Activated CD4-positive, alpha-beta T cell treated with anti-CD3 and anti-CD28 coated beads, Interleukin-2, amount 50 U/mL, for 16 hours (primary cell): Measurements from ENCODE around the gene CLPX.
"Not testable (repeated sequence)": the region's sequence is repeated elsewhere in the genome, so short reads cannot be mapped to it uniquely, and the experiment has no call there.

Source experiments
- DNase-seq: peaks from one replicate; pipeline ENCODE4 v3.0.0-alpha.2; 2020

The CLPX gene

GRCh38 chr15:65184868-65185717 lies at the start of gene CLPX:
CLPX (minus strand) TSS chr15:65185342; CDS start chr15:65185153, 189 bp downstream.
- DNase-seq, result peak; percentile 95

DNA sequence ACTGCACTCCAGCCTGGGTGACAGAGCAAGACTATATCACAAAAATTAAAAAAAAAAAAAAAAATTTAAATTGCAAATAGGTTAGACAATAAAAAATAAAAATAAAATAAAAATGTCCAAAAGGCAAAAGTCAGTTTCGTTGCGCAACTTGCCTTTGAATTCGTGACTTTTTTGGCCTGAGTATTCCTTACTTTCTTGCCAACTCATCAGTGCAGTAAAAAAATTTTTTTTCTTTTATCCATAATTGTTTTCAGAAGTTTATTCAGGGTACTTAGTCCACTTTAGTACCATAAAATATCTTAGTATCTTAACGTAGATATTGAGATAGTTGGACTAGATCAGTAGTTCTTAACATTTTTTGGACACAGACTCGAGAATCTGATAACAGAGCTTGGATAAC lies 48.6 kb upstream of the CLPX start:
- DNase-seq, result no peak

- no peak for DNase-seq
Measured at GRCh38 chr15:65232520-65232919, 47.4 kb upstream of the CLPX start.

DNA sequence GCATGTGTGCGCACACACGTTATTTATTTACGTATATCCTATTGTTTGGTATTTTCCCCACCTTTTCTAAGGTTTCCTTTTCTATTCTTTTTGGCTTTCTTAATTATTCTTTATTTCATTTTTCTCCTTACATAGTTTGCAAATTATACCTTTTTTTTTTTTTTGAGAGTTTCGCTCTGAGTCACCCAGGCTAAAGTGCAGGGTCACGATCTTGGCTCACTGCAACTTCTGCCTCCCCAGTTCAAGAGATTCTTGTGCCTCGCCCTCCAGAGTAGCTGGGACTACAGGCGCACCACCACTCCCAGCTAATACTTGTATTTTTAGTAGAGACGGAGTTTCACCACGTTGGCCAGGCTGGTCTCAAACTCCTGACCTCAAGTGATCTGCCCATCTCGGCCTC lies 46.2 kb upstream of the CLPX start:
- DNase-seq, result no peak

DNA sequence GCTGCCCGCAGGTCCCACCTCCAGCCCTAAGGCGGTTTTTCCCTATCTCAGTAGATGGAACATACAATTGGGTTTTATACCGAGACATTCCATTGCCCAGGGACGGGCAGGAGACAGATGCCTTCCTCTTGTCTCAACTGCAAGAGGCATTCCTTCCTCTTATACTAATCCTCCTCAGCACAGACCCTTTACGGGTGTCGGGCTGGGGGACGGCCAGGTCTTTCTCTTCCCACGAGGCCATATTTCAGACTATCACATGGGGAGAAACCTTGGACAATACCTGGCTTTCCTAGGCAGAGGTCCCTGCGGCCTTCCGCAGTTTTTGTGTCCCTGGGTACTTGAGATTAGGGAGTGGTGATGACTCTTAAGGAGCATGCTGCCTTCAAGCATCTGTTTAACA lies 41.8 kb upstream of the CLPX start:
- not testable (repeated sequence) for DNase-seq

DNA sequence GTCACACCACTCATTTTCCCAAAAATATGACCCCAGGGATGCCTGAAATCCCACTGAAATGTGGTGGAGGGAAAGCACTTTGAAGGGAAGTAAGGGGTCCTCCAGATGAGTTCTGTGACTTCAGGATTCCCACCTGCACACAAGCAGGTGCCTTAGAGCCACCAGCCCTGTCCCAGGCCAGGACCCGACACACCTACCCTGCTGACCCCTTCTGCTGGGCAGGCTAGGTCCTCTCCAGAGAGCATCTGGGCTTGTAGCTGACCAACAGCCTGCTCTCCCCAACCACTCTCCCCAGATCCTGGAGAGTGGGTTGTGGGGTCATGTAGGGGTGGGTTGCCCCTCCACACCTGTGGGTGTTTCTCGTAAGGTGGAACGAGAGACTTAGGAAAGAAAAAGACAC lies 41.1 kb upstream of the CLPX start:
- DNase-seq, result no peak

- DNase-seq, result no peak
Measured at GRCh38 chr15:65223996-65224395, 38.9 kb upstream of the CLPX start.

DNA sequence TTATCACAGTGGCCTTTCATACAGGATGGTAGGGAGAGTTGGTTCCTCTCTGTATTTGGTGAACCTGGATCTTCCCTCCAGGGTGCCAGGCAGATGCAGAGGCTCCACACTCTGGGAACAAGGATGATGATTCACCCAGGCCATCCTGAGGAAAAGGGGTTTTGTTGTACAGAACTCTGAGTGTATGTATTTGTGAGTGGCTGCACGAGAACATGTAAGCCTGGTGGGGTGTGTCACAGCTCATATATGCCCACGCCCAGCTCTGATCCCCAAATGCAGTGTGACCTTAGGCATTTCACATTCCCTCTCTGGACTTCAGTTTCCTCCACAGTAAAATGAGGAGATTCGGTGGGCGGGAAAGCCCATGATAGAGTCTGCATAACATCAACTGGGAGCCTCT lies 37.7 kb upstream of the CLPX start:
- DNase-seq, result no peak

GRCh38 chr15:65221697-65222096 lies 36.6 kb upstream of the CLPX start:
- DNase-seq, result no peak

DNA sequence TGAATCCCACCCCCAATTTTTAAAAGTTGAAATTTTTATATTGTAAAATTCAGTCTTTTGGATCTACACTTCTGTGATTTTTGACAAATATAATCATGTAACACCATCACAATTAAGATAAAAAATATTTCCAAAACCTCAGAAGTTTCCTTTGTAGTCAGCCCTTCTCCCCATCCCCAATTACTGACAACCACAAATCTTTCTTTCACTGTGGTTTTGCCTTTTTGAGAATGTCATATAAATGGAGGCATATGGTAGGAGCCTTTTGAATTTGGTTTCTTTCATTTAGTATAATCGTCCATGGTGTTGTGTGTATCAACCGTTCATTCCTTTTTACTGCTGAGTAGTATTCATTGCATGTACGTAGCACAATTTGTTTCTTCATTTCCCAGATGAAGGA lies 34.0 kb upstream of the CLPX start:
- peak; percentile 35 for DNase-seq

DNA sequence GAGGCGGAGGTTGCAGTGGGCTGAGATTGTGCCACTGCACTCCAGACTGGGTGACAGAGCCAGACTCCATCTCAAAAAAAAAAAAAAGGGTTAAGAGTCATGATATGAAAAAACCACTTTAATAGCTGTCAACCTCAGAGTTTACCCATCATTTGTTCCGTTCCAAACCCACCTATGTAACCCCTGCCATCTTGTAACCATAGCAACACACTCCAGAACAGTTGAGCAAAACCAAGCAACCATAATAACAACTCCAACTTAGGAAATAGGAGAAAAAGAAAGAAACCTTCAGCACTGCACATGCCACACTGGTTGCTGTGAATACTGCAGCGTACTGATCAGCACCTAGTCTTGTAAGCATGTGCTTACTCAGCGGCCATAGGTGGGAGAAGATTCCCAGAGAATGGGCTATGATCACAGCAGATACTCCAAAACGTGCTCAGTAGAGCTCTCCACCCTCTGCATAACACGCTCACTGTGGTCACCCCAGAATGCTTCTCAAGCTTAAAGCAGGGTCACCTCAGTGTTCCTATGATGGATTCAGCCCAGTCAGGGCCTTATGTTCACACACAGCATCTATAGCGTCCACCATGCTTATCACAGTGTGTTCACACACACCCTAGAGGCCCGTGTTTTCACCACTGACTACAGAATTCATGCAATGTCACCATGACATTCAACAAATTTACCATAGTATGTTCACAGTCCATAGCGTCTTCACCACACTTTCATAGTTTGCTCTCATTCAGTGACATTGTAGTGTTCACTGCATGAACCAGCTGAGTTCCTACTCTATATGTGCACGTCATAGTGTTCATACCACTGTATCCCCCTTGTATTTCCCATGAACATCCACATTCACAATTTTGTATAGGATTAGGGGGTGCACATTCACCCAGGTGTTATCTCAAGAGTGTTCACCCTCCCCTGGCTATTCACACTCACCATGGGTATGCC lies 32.7 kb upstream of the CLPX start:
- DNase-seq, result peak; percentile 18

DNA sequence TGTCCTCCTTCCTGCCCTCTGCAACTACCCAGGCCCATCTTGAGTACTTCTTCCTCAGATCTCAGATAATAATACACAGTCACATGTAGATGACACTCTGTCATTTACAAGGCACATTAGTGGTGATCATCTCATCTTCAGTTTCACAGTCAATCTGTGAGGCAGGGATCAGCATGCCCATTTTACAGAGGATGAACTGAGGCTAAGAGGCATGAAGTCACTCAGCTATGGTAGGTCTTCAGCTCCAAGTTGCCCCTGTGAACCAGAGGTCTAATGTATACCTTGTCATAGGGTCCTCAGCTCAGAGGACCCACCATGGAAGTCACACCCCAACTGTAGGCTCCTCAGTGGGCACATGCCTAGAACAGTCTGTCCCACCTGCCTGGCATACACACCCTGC lies 30.4 kb upstream of the CLPX start:
- DNase-seq, result no peak

DNA sequence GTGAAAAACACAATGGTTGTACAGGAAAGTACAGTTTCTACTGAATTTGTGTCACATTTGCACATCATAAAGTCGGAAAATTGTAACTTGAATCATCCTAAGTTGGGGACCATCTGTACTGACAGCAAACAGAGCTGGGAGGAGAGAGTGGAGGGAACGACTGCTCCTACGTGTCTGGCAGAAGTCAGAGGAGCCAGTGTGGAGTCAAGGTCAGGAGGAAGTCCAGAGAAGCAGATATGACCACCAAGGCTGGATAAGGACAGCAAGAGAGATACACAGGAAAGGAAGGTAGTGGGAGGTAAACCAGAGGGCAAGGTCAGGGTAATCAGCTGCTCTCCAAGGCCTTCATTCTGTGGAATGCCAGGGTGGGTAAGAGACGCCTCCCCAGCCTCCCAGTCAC lies 28.9 kb upstream of the CLPX start:
- no peak for DNase-seq

- no peak for DNase-seq
Measured at GRCh38 chr15:65213241-65213640, 28.1 kb upstream of the CLPX start.

GRCh38 chr15:65212097-65212496 lies 27.0 kb upstream of the CLPX start:
- peak; percentile 46 for DNase-seq

DNA sequence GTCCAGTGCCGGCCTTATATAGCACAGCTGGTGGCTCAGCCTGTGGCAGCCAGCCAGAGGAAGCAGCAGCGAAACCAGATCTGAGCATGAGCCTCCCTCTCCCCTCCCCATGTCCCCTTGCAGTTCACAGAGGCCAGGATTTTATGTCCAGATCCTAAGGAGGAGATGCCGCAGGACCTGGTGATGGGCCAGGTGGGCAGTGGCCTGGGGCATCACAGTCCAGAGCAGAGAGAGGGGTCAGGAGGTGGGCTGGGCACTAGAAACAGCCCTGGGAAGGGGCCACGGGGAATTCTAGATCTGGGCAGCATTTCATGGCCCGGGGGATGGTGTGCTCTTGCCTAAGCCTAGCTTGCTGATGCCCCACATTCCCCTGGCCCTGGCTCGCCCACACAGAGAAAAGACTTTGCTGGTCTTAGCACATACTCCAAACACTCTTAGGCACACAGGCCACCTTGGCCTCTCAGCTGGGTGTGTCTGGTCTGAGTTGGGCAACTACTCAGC lies 26.4 kb upstream of the CLPX start:
- no peak for DNase-seq

- DNase-seq, result no peak
Measured at GRCh38 chr15:65210770-65211481, 25.8 kb upstream of the CLPX start, which contains the start of gene CILP. CILP (minus strand) TSS chr15:65211473; CDS start chr15:65209755, 1,718 bp downstream.

DNA sequence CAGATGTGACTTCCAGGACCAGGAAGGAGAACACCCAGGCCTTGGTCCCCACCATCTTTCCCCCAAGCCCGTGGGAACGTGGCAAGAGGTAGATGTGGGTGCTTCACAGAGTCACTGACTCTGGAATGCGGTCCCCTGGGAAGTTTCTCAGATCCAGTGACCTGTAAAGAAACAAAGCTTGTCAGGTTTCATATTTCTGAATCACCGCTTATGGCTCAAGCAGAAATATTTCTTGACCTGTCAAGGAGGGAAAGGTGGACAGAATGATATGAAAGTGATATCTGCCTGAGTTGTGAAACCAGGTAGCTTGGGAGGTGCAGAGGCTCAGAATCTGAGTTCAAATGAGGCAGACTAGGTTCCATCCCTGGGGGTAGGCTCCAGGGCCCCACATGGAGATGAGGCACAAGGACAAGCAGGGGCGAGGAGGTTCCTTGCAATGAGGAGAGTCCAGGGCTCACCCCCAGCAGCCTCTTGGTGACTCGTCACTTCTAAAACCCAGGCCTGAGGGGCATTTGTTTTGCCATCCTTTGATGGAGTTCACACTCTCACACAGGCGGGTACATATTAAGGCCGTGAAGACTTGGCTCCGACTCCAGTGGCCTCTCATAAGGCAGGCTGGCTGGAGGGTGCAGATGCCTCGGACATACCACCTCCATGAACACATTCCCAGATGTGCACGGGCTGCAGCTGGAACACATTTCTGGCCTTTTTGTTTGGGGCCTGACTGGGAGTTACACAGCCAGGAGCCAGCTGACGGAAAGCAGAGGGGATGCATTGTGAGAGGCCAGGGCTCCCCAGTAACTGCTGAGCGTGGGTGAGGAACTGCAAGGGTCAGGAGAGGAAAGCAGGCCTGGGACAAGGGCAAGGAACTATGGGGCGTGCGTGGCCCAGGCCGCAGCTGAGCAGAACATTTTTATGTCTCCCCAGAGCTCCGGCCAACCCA lies 24.8 kb upstream of the CLPX start:
- DNase-seq, result no peak

GRCh38 chr15:65208647-65209046 lies 23.5 kb upstream of the CLPX start:
- no peak for DNase-seq

- no peak for DNase-seq
Measured at GRCh38 chr15:65207280-65207840, 22.2 kb upstream of the CLPX start.

DNA sequence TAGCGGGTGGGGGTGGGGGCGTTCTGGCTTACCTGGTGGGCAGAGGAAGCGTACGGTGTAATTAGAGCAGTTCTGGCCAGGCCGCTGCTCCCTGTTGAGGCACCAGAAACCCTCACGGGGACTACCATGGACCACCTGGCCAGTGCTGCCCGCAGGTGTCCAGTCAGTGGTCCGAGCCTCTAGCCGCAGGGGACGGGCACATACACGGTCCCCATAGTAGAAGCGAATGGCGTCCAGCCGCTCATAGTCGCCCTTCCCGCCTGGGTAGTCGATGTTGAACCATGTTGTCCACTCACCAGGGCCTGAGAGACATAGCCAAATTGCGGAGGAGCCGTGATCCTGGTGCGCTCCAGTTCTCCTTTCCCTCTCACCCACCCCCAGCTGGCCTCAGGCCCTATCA lies 21.6 kb upstream of the CLPX start:
- DNase-seq, result no peak
